CD14-positive monocyte (primary cell): ENCODE measurements around the gene NDUFC2. TPM values are rescaled to one million over a fixed set of nuclear protein-coding genes. Genes with fewer than 3 reads are reported as not detected.

Experiments
- DNase-seq, 3 donors: peaks; one replicate each; pipeline ENCODE4 v3.0.0-alpha.2; 2011 to 2022
- H2AFZ ChIP-seq: 2 replicates; pipeline ENCODE4 v1.6.0; 2012; ENCODE audit warnings: mild to moderate bottlenecking, low read depth, low read length, inconsistent platforms; ENCODE audit not compliant: insufficient read depth, poor library complexity, severe bottlenecking
- H3K27ac ChIP-seq, 2 donors: 1 replicate in 1 of 2; 2 replicates in 1 of 2; pipeline ENCODE4 v1.5.1; 2012 to 2013; ENCODE audit warnings: low read length in 2 of 2, control low read depth in 1 of 2, inconsistent platforms in 1 of 2, low read depth in 1 of 2, mild to moderate bottlenecking in 1 of 2
- H3K27me3 ChIP-seq, 2 donors: one replicate each; pipeline versions ENCODE4 v1.6.0 to v1.6.1; 2011 to 2013; ENCODE audit warnings: low read length in 2 of 2; ENCODE audit not compliant: control insufficient read depth in 2 of 2, insufficient read depth in 2 of 2
- H3K36me3 ChIP-seq, 2 donors: replicated peaks in 1 of 2; 1 replicate in 1 of 2; 2 replicates in 1 of 2; pipeline versions ENCODE4 v1.5.1 to v1.6.1; 2012 to 2013; ENCODE audit warnings: low read length in 2 of 2, control low read depth in 1 of 2, inconsistent platforms in 1 of 2, mild to moderate bottlenecking in 1 of 2; ENCODE audit not compliant: insufficient read depth in 2 of 2, control insufficient read depth in 1 of 2
- H3K4me1 ChIP-seq, 2 donors: 1 replicate in 1 of 2; 2 replicates in 1 of 2; pipeline versions ENCODE4 v1.5.1 to v1.6.1; 2012 to 2013; ENCODE audit warnings: low read length in 2 of 2, control low read depth in 1 of 2, inconsistent platforms in 1 of 2, mild to moderate bottlenecking in 1 of 2, moderate library complexity in 1 of 2; ENCODE audit not compliant: insufficient read depth in 2 of 2, control insufficient read depth in 1 of 2
- H3K4me2 ChIP-seq: replicated peaks from 2 replicates; pipeline ENCODE3; 2012; ENCODE audit warnings: low read length, moderate library complexity, mild to moderate bottlenecking; ENCODE audit not compliant: poor library complexity, severe bottlenecking; ENCODE audit errors: extremely low read depth
- H3K4me3 ChIP-seq, 3 experiments: fragments of 200-600 bp in 1 of 3; sonication (generic) in 1 of 3; replicated peaks in 1 of 3; 1 replicate in 2 of 3; 2 replicates in 1 of 3; pipeline ENCODE4 v1.5.1; 2011 to 2013; ENCODE audit warnings: low read length in 3 of 3, mild to moderate bottlenecking in 3 of 3, control low read depth in 2 of 3, low read depth in 2 of 3, inconsistent platforms in 1 of 3, moderate library complexity in 1 of 3
- H3K79me2 ChIP-seq: 2 replicates; pipeline ENCODE4 v1.6.0; 2012; ENCODE audit warnings: mild to moderate bottlenecking, control low read depth, inconsistent platforms, low read length, moderate library complexity; ENCODE audit not compliant: insufficient read depth
- H3K9ac ChIP-seq: 2 replicates; pipeline ENCODE4 v1.6.0; 2017; ENCODE audit warnings: low read length, mild to moderate bottlenecking; ENCODE audit not compliant: insufficient read depth, poor library complexity, severe bottlenecking
- H3K9me3 ChIP-seq, 2 donors: replicated peaks in 1 of 2; 1 replicate in 1 of 2; 2 replicates in 1 of 2; pipeline versions ENCODE4 v1.5.1 to v1.6.1; 2012 to 2013; ENCODE audit warnings: low read length in 2 of 2, control low read depth in 1 of 2; ENCODE audit not compliant: control insufficient read depth in 1 of 2, insufficient read depth in 1 of 2
- H4K20me1 ChIP-seq: 2 replicates; pipeline ENCODE4 v1.6.0; 2012; ENCODE audit warnings: mild to moderate bottlenecking, low read length, control low read depth, moderate library complexity; ENCODE audit not compliant: insufficient read depth
- H3K27ac Mint-ChIP-seq, 7 donors: one replicate each; pipeline ENCODE4 v1.8.0; 2020; ENCODE audit warnings: mild to moderate bottlenecking in 7 of 7, mixed read lengths in 7 of 7, moderate library complexity in 6 of 7, inconsistent platforms in 2 of 7
- H3K27me3 Mint-ChIP-seq, 3 donors: one replicate each; pipeline ENCODE4 v1.8.0; 2021 to 2022; ENCODE audit warnings: low read depth in 3 of 3, mild to moderate bottlenecking in 3 of 3, mixed read lengths in 3 of 3, moderate library complexity in 3 of 3, inconsistent platforms in 1 of 3
- H3K36me3 Mint-ChIP-seq, 2 donors: one replicate each; pipeline ENCODE4 v1.8.0; 2020; ENCODE audit warnings: mixed read lengths in 2 of 2, inconsistent platforms in 1 of 2, mild to moderate bottlenecking in 1 of 2
- H3K4me1 Mint-ChIP-seq: one replicate; pipeline ENCODE4 v1.8.0; 2020; ENCODE audit warnings: mild to moderate bottlenecking, mixed read lengths
- H3K4me3 Mint-ChIP-seq, 2 donors: one replicate each; pipeline ENCODE4 v1.8.0; 2020; ENCODE audit warnings: mild to moderate bottlenecking in 2 of 2, mixed read lengths in 2 of 2, moderate library complexity in 1 of 2
- H3K9me3 Mint-ChIP-seq, 7 donors: one replicate each; pipeline ENCODE4 v1.8.0; 2020 to 2022; ENCODE audit warnings: mixed read lengths in 7 of 7, mild to moderate bottlenecking in 6 of 7, moderate library complexity in 6 of 7, inconsistent platforms in 2 of 7
- CTCF ChIP-seq: fragments of 200-600 bp; IDR thresholded peaks from one replicate; pipeline ENCODE4 v1.8.0; 2022; ENCODE audit warnings: antibody characterized with exemption, mild to moderate bottlenecking
- WGBS: methylation state at CpG from one replicate; pipeline ENCODE4 v1.1.5; 2013; ENCODE audit warnings: missing lambda C conversion rate; ENCODE audit not compliant: insufficient coverage; 5-methylcytosine and 5-hydroxymethylcytosine counted together
- intact Hi-C, 2 donors: fragments of 100-400 bp; cut with micrococcal nuclease; formaldehyde crosslinking; loops; one replicate each; pipeline versions ENCODE4 v1.15.0 to v1.15.1; 2023
- polyA plus RNA-seq, 3 donors: library from polyadenylated mRNA; depleted of rRNA in 1 of 3; unstranded in 2 of 3; stranded (reverse) in 1 of 3; fragments of 300-500 nt in 2 of 3; fragments of >200 nt in 1 of 3; fragmentation: Illumina TruSeq in 2 of 3; gene quantifications; 1 replicate in 2 of 3; 2 replicates in 1 of 3; pipeline ENCODE4 v1.2.3, GENCODE V29; 2012 to 2021

Gene NDUFC2
- polyA plus RNA-seq, 3 donors = 47.7 to 219 (median 209) TPM

DNA sequence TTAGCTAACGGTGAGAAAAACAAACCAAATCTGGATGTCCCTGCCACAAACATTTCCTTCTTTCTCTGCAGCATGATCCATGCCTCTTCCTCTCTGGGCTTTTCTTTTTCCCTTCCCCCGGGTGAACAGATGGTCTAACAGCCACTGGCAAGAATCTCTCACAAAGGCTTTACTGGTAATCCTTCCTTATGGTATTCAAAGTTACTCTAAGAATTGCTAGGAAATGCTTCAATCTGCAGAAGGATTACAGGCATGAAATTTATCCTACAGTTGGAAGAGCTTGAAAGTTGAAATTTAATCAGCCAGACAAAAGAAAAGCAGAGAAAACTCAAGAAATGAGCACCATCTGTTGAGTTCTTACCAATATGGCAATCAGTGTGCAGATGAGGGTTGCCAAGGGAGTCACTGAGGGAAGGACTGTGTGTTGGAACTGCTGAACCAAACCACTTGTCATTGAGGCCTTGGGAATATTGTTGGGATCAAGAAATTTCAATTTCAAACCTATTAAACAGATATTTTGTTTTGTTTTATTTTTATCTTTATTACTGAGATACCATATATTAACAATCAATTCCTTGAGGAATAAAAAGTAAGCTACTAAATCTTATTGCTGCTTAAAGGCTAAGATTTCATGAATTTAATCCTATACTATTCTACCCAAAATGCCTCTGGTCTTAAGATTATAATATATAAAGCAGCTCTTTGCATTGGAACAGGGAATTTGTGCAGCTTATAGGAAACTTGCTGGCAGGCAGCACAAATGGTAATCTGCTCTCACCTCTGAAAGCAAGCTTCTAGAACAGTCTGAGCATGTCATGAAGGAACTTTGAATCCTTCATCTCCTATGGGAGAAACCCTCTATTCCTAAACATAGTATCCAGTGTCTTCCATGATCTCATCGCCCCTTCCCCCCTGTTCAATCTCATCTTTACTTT lies 29.7 kb upstream of the NDUFC2 start:
- Mint-ChIP-seq H3K9me3 (no peaks in the 10 kb centered on the region), H3K36me3 (peaks cover 46 to 70% of the 10 kb centered on the region in 2 donors), H3K27ac (peak overlapping the region in 2 of 7 donors; percentile 34 to 50), H3K4me3 (no peak overlapping the region), H3K4me1 (no peaks in the 10 kb centered on the region), H3K27me3 (no peaks in the 10 kb centered on the region)
- no peaks in the 10 kb centered on the region for H3K4me1 ChIP-seq
- peaks cover 40 to 72% of the 10 kb centered on the region in 2 donors for H3K36me3 ChIP-seq
- H3K4me2 ChIP-seq = no peak overlapping the region
- H3K9ac ChIP-seq = no peak overlapping the region
- H3K27me3 ChIP-seq = no peaks in the 10 kb centered on the region
- H3K27ac ChIP-seq = no peak overlapping the region
- 76% methylated on average over 2 of the region's 3 CpGs for WGBS
- no peaks in the 10 kb centered on the region for H4K20me1 ChIP-seq
- no peaks in the 10 kb centered on the region for H3K9me3 ChIP-seq
- H3K79me2 ChIP-seq = no peaks in the 10 kb centered on the region
- DNase-seq = no peak
- no peak overlapping the region for H2AFZ ChIP-seq
- TF ChIP-seq CTCF = no peak
- no peak overlapping the region for H3K4me3 ChIP-seq
- intact Hi-C loops = no loop called here

DNA sequence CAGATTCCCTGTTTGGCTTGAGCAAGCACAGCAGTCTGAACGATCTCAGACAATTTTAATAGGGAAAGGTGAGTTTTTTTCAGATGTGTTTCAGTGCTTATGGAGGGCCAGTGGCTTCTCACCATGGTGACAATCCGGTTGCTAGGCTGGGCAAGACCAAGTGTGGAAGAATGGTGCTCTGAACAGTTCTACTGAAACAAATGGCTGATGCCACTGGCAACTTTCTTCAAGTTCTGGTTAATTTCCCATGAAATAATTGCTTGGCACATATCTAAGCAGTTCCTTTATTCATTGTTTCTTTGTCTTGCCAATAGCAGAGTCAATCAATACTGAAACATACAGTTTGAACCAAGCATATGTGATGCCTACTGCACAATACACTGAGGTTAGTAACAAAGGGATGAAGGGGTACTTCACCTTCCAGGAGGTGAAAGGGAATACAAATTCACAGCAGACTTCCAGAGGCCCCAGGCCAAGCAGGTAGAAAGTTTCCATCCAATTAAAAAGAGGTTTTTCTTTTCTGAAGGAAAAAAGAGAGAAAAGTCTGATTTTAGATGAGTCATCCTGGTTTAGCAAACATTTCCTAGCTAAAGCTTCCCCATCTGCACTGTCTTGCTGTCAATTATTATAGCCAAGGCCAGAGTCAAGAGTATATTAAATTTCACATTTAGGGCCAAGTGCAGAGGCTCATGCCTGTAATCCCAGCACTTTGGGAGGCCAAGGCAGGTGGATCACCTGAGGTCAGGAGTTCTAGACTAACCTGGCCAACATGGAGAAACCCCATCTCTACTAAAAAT lies 21.2 kb upstream of the NDUFC2 start:
- 100% methylated on average over 2 of the region's 2 CpGs for WGBS

More for the DNA sequence above, 21.2 kb upstream of the NDUFC2 start:
- intact Hi-C loops = no loop called here
- no peaks in the 10 kb centered on the region for H3K9me3 Mint-ChIP-seq
- no peak for TF ChIP-seq CTCF
- Histone ChIP-seq H2AFZ (no peak overlapping the region), H3K4me1 (no peaks in the 10 kb centered on the region), H3K4me3 (no peak overlapping the region), H3K9me3 (no peaks in the 10 kb centered on the region), H3K36me3 (peaks cover 34 to 58% of the 10 kb centered on the region in 2 donors), H3K4me2 (no peak overlapping the region), H3K79me2 (no peaks in the 10 kb centered on the region), H3K27me3 (no peaks in the 10 kb centered on the region), H4K20me1 (no peaks in the 10 kb centered on the region), H3K9ac (peak overlapping the region; percentile 32), H3K27ac (peak overlapping the region in 1 of 2 donors; percentile 26)
- peak overlapping the region in 4 of 7 donors; percentile 6 to 57 (median 34) for H3K27ac Mint-ChIP-seq
- H3K36me3 Mint-ChIP-seq = peaks cover 36 to 58% of the 10 kb centered on the region in 2 donors
- H3K4me1 Mint-ChIP-seq = peaks cover 4% of the 10 kb centered on the region
- no peak for DNase-seq
- H3K27me3 Mint-ChIP-seq = no peaks in the 10 kb centered on the region
- H3K4me3 Mint-ChIP-seq = no peak overlapping the region
